ENCODE results near the gene SLC5A3.

GRCh38 chr21:34116569-34116968, 43.2 kb downstream of the SLC5A3 start:
- TF ChIP-seq POLR2AphosphoS5 (IDR thresholded peaks at IDR 0.05; ENCODE audit: borderline replicate concordance, low read depth, low read length): no peak
- TF ChIP-seq EZH2 (IDR thresholded peaks at IDR 0.05): no peak

All from SK-N-MC (cell line).